HL-60 (cell line): ENCODE results near the gene ZNF618.

Source experiments
- DNase-seq, 2 experiments: peaks; one replicate each; pipeline ENCODE4 v3.0.0-alpha.2; 2010 to 2020; ENCODE audit warnings: low read depth in 1 of 2, low spot score in 1 of 2
- H3K27ac ChIP-seq: fragments of 250-450 bp; sonication (Bioruptor Pico); replicated peaks from 2 replicates; pipeline ENCODE4 v1.5.1; 2020; ENCODE audit warnings: mild to moderate bottlenecking, moderate library complexity
- H3K27me3 ChIP-seq: fragments of 250-450 bp; sonication (Bioruptor Pico); 2 replicates; pipeline ENCODE4 v1.5.1; 2021; ENCODE audit warnings: mild to moderate bottlenecking, moderate library complexity; ENCODE audit not compliant: insufficient read depth, poor library complexity, severe bottlenecking
- H3K4me3 ChIP-seq: replicated peaks from 2 replicates; pipeline ENCODE4 v1.5.1; 2011; ENCODE audit warnings: mild to moderate bottlenecking, control low read depth, low read length; ENCODE audit not compliant: insufficient read depth
- CTCF ChIP-seq: IDR thresholded peaks from one replicate; pipeline ENCODE4 v1.5.1; 2011; ENCODE audit warnings: low read length, control low read depth, inconsistent platforms; ENCODE audit not compliant: insufficient read depth
- GABPA ChIP-seq: IDR thresholded peaks from 2 replicates; pipeline ENCODE4 v1.6.1; 2012; ENCODE audit warnings: low read depth
- POLR2AphosphoS5 ChIP-seq: IDR thresholded peaks from 2 replicates; pipeline ENCODE4 v1.6.1; 2012; ENCODE audit warnings: low read depth
- REST ChIP-seq: IDR thresholded peaks from 2 replicates; pipeline ENCODE4 v1.6.1; 2012; ENCODE audit warnings: low read depth; ENCODE audit not compliant: insufficient replicate concordance
- SPI1 ChIP-seq: IDR thresholded peaks from 2 replicates; pipeline ENCODE4 v1.6.1; 2012; ENCODE audit warnings: low read depth, mild to moderate bottlenecking, borderline replicate concordance

ZNF618 gene

GRCh38 chr9:113964495-113965170 lies 88.5 kb downstream of the ZNF618 start:
- H3K27me3 ChIP-seq, result no peaks in the 10 kb centered on the region

GRCh38 chr9:113966394-113966793 lies 90.3 kb downstream of the ZNF618 start:
- no peak for DNase-seq
- Histone ChIP-seq H3K27ac (no peak overlapping the region), H3K4me3 (no peak overlapping the region), H3K27me3 (no peaks in the 10 kb centered on the region)
- TF ChIP-seq REST, result no peak
- TF ChIP-seq CTCF, result no peak
- no peak for TF ChIP-seq SPI1

More at GRCh38 chr9:113964495-113965170, 88.5 kb downstream of the ZNF618 start:
- TF ChIP-seq GABPA (no peak), SPI1 (no peak), CTCF (no peak), POLR2AphosphoS5 (no peak), REST (no peak)
- Histone ChIP-seq H3K27ac (no peak overlapping the region), H3K4me3 (no peak overlapping the region)
- DNase-seq, result no peak

GRCh38 chr9:113967380-113967779 lies 91.3 kb downstream of the ZNF618 start:
- Histone ChIP-seq H3K27ac (no peak overlapping the region), H3K4me3 (no peak overlapping the region), H3K27me3 (no peaks in the 10 kb centered on the region)
- TF ChIP-seq SPI1, result no peak
- DNase-seq, result no peak

- TF ChIP-seq REST (no peak), CTCF (no peak), SPI1 (no peak), POLR2AphosphoS5 (no peak), GABPA (no peak)
- DNase-seq, result no peak
- Histone ChIP-seq H3K27me3 (no peaks in the 10 kb centered on the region), H3K27ac (no peak overlapping the region), H3K4me3 (no peak overlapping the region)
Observed at GRCh38 chr9:113969343-113969742, 93.2 kb downstream of the ZNF618 start.
